Measurements from ENCODE around the gene TPM1.

- TF ChIP-seq ZNF274 (IDR thresholded peaks at IDR 0.05; ENCODE audit: low read depth, low read length) (no peak), POLR2A (IDR thresholded peaks at IDR 0.05; ENCODE audit: borderline replicate concordance, extremely low read depth, insufficient read depth, insufficient read length) (no peak)
Measured at GRCh38 chr15:63061975-63062374, 19.4 kb downstream of the TPM1 start.

All from HCT116 (cell line).